Gastroesophageal sphincter (tissue), 4 donors: ENCODE data around the gene SP110. TPM values are rescaled to one million over a fixed set of nuclear protein-coding genes. Genes with fewer than 3 reads are reported as not detected.

Experiments
- ATAC-seq: fragments of 150-250 bp; one replicate; pipeline ENCODE4 v1.9.1; 2016; ENCODE audit warnings: mild to moderate bottlenecking, moderate library complexity
- H3K27ac ChIP-seq, 4 donors: fragments of 200-600 bp; sonication (generic) in 3 of 4; 1 replicate in 3 of 4; 2 replicates in 1 of 4; pipeline ENCODE4 v1.5.1; 2016 to 2019
- H3K27me3 ChIP-seq: fragments of 200-600 bp; sonication (generic); one replicate; pipeline ENCODE4 v1.5.1; 2019
- H3K36me3 ChIP-seq, 2 donors: fragments of 200-600 bp; sonication (generic); one replicate each; pipeline ENCODE4 v1.5.1; 2019; ENCODE audit warnings: control low read depth in 1 of 2
- H3K4me1 ChIP-seq, 3 donors: fragments of 200-600 bp; sonication (generic); 1 replicate in 2 of 3; 2 replicates in 1 of 3; pipeline ENCODE4 v1.5.1; 2016 to 2019; ENCODE audit warnings: control low read depth in 2 of 3
- H3K4me3 ChIP-seq, 2 donors: fragments of 200-600 bp; sonication (generic); one replicate each; pipeline ENCODE4 v1.5.1; 2019; ENCODE audit warnings: mild to moderate bottlenecking in 1 of 2, moderate library complexity in 1 of 2
- H3K9me3 ChIP-seq, 3 donors: fragments of 200-600 bp; sonication (generic); one replicate each; pipeline ENCODE4 v1.5.1; 2017 to 2019; ENCODE audit warnings: control low read depth in 2 of 3
- CTCF ChIP-seq, 4 experiments: fragments of 200-600 bp in 2 of 4; fragments of 450-650 bp in 2 of 4; sonication (generic) in 1 of 4; IDR thresholded peaks; one replicate each; pipeline ENCODE4 v1.5.1; 2017 to 2019; ENCODE audit warnings: antibody characterized with exemption in 4 of 4, mild to moderate bottlenecking in 2 of 4, moderate library complexity in 2 of 4
- EP300 ChIP-seq: sonication (generic); formaldehyde crosslinking; IDR thresholded peaks from one replicate; pipeline ENCODE4 v1.6.1; 2017; ENCODE audit warnings: antibody characterized with exemption, mild to moderate bottlenecking
- POLR2A ChIP-seq, 2 donors: fragments of 450-650 bp; IDR thresholded peaks; one replicate each; pipeline ENCODE4 v1.6.1; 2017; ENCODE audit warnings: antibody characterized with exemption in 2 of 2, mild to moderate bottlenecking in 2 of 2, moderate library complexity in 1 of 2
- POLR2AphosphoS5 ChIP-seq: sonication (generic); formaldehyde crosslinking; IDR thresholded peaks from one replicate; pipeline ENCODE4 v1.6.1; 2017; ENCODE audit warnings: antibody characterized with exemption
- WGBS, 2 donors: methylation state at CpG; one replicate each; pipeline ENCODE4 v1.1.5; 2018; ENCODE audit warnings: low coverage in 1 of 2; 5-methylcytosine and 5-hydroxymethylcytosine counted together
- total RNA-seq, 4 donors: library from RNA; depleted of rRNA; stranded (reverse); fragments of >200 nt; gene quantifications; one replicate each; pipeline ENCODE4 v1.1.0, GENCODE V29; 2016

Gene SP110
- total RNA-seq, 4 donors from 2014 or later: 16.3 to 37.5 (median 19.2) TPM

- no peaks in the 10 kb centered on the region for H3K9me3 ChIP-seq
- no peaks in the 10 kb centered on the region for H3K36me3 ChIP-seq
- no peak overlapping the region for H3K4me3 ChIP-seq
- no peaks in the 10 kb centered on the region for H3K4me1 ChIP-seq
- ATAC-seq: no peak
- H3K27me3 ChIP-seq: no peaks in the 10 kb centered on the region
- no peak for TF ChIP-seq CTCF (IDR thresholded peaks at IDR 0.05)
- no peak for TF ChIP-seq POLR2AphosphoS5
- no peak for TF ChIP-seq EP300
- no peak for TF ChIP-seq POLR2A (IDR thresholded peaks at IDR 0.05)
- no peak overlapping the region for H3K27ac ChIP-seq
- 37 to 78% methylated on average over 3 of the region's 3 CpGs for WGBS, 2 donors
Measured at GRCh38 chr2:230246206-230246605, 26.4 kb upstream of the SP110 start.

GRCh38 chr2:230244211-230244610, 24.4 kb upstream of the SP110 start:
- Histone ChIP-seq H3K27ac (no peak overlapping the region), H3K36me3 (no peaks in the 10 kb centered on the region), H3K4me1 (no peaks in the 10 kb centered on the region), H3K4me3 (no peak overlapping the region), H3K9me3 (no peaks in the 10 kb centered on the region), H3K27me3 (no peaks in the 10 kb centered on the region)
- 90 to 100% methylated on average over 1 to 2 of the region's 2 CpGs for WGBS, 2 donors
- ATAC-seq: no peak
- TF ChIP-seq POLR2A (IDR thresholded peaks at IDR 0.05): no peak
- TF ChIP-seq CTCF (IDR thresholded peaks at IDR 0.05): no peak
- TF ChIP-seq POLR2AphosphoS5: no peak
- TF ChIP-seq EP300: no peak

GRCh38 chr2:230234845-230235244, 15.1 kb upstream of the SP110 start:
- WGBS, 2 donors: 70 to 73% methylated on average over 3 of the region's 3 CpGs
- H3K4me1 ChIP-seq: no peaks in the 10 kb centered on the region
- H3K27ac ChIP-seq: no peak overlapping the region
- H3K27me3 ChIP-seq: no peaks in the 10 kb centered on the region
- TF ChIP-seq POLR2AphosphoS5 (no peak), EP300 (no peak), POLR2A (IDR thresholded peaks at IDR 0.05) (no peak), CTCF (IDR thresholded peaks at IDR 0.05) (no peak)
- no peak overlapping the region for H3K4me3 ChIP-seq
- no peaks in the 10 kb centered on the region for H3K36me3 ChIP-seq
- peaks cover 0 to 21% (median 0%) of the 10 kb centered on the region in 3 donors for H3K9me3 ChIP-seq
- no peak for ATAC-seq

- WGBS, 2 donors: 74 to 80% methylated on average over 3 of the region's 3 CpGs
Measured at GRCh38 chr2:230234122-230234722, 14.4 kb upstream of the SP110 start.

More at GRCh38 chr2:230234122-230234722, 14.4 kb upstream of the SP110 start:
- no peak for TF ChIP-seq POLR2AphosphoS5
- TF ChIP-seq POLR2A (IDR thresholded peaks at IDR 0.05): no peak
- no peak for TF ChIP-seq CTCF (IDR thresholded peaks at IDR 0.05)
- TF ChIP-seq EP300: no peak
- H3K4me3 ChIP-seq: no peak overlapping the region
- no peak for ATAC-seq
- H3K27ac ChIP-seq: no peak overlapping the region
- H3K9me3 ChIP-seq: peaks cover 0 to 23% (median 0%) of the 10 kb centered on the region in 3 donors
- H3K4me1 ChIP-seq: no peaks in the 10 kb centered on the region
- no peaks in the 10 kb centered on the region for H3K36me3 ChIP-seq
- H3K27me3 ChIP-seq: no peaks in the 10 kb centered on the region
